ENCODE data around the gene TMEM175.

The TMEM175 gene

DNA sequence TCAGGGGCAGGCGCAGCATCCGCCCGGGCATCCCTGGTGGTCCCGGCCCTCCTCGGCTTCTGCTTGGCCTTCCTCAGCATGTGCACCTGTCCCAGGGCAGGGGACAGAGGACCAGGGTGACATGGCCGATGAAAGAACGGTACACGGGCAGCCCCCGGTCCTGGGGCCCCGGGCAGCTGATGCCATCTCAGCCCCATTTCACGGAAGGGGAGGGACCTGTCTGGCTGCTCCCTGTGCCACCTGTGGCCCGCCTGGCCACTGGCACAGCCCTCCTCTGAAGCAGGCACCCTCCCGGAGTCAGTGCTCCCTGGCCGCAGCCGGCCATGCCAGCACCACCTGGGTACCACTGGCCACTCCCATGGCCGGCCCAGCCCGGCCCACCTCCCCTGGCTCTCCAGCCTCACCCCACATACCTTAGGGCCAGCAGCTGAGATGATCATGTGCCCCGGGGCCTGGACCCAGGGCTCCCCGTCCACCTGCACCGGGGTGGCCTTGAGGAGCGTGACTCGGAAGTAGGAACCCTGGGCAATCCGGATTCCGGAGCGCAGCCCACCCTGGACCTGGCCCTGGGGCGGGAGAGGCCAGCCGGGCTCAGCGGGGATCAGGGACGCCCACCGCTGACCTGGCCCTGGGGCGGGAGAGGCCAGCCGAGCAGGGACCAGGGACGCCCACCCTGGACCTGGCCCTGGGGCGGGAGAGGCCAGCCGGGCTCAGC, 28.5 kb downstream of the TMEM175 start:
- no peak for DNase-seq

DNA sequence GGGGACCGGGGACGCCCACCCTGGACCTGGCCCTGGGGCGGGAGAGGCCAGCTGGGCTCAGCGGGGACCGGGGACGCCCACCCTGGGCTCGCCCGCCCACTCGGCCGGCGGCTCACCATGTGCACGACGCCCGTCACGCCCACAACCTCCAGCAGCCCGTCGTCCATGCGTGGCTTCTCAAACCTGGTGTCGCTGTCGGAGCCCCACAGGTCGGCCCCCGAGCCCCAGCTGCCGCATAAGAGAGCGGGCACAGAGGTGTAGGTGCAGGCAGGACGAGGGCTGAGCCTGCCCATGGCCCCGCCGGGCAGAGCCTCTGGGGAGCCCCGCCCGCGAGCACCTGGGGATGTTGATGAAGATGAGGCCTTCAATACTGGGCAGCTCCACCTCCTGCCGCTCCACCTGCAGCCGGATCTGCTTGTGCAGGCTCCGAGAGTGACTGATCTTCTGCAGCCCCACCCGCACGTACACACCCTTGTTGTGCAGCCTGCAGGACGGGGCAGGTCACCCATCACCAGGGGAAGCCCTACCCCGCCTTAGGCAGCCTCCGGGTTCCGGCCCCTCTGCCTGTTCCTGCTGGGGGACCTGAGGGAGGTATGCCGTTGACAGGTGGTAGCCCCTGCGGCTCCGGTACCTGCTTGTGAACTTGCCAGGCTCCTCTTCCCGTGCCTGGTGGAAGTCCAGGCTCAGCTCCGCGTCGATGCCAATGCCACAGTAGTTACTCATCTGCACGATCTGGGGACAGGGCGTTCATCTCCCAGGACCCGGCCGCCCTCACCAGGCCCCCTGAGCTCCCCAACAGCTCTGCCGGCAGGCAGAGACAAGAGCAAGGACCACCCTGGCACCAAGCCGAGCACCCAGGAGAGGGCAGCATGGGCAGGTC, 29.3 kb downstream of the TMEM175 start:
- DNase-seq, result no peak

DNA sequence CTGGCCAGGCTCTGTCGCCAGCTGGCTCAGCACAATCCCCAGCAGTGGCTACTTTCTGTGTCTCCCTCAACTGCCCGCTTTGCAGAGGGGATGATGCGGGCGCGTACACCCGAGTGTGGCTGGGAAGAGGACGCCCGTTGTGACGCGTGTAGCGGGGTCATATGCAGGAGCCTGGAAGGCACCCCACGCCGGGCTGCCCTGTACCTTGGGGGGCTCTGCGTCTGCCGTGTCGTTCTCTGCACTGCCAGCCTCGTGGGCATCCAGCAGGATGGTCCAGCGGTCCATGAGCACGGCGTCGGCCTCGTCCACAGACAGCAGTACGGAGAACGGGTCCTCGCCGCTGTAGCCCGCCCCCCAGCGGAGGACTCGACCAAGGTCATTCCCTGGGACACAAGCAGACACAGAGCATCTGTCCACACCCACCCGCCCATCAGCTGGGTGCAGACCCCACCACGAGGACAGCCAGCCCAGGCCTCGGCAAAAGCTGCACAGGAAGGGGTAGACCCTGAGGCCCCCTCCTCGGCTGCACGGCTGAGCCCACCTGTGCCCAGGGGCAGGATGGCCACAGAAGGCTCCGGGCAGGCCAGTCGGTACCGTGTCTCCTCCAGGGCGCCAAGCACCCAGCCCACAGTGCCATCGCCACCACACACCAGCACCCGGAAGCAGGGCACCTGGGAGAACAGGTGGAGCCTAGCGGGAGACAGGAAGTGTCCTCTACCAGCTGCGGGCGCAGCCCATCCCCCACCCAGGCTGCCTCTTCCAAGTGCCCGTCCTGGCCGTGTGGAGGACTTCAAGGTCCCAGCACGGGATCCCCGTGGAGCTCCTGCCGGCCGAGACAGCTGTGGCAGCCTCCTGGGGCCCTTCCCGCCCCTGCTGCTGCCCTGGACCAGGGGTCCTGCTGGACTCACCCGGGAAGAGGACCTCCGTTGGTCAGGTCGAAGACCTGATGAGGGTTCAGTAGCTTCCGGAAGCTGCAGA, 30.3 kb downstream of the TMEM175 start:
- DNase-seq, result no peak

DNA sequence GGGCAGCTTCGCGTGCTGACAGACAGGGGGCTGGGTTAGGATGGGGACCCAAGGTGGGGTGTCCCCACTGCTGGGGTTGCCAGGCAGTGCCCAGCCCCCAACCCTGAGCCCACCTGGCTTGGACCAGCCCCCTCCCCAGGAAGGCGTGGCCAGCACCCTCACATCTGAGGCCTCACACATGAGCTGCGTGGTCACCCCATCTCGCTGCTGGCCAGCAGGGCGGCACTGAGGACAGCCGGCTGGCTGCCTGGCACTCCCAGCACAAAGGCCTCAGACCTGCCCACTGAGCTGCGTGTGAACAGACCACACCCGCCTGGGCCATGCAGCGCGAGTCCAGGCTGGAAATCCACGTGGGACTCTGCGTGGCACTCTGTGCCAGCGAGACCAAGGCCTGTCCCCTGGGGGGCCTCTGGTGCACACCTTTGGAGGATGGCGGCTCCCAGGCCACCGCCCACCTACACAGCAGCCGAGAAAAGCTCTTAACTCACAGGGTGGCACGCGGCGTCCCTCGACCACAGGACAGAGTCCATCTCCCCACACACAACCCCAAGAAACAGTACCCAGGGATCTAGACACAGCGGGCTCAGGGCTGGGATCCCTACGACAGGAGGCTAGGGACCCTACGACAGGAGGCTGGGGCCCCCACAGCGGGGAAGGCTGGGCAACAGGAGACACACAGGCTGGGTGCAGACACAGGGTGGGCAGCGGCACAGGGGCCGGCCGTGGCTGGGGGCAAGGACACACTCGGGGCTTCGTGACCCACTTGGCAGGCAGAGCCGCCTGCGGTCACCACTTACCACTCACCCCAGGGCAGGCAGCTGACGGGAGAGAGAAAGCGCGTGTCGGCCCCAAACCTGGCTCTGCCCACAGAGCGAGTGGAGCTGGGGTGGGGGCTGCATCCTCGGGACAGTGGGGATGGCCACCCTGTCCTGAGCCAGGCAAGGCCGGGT, 31.3 kb downstream of the TMEM175 start:
- DNase-seq, result no peak

DNA sequence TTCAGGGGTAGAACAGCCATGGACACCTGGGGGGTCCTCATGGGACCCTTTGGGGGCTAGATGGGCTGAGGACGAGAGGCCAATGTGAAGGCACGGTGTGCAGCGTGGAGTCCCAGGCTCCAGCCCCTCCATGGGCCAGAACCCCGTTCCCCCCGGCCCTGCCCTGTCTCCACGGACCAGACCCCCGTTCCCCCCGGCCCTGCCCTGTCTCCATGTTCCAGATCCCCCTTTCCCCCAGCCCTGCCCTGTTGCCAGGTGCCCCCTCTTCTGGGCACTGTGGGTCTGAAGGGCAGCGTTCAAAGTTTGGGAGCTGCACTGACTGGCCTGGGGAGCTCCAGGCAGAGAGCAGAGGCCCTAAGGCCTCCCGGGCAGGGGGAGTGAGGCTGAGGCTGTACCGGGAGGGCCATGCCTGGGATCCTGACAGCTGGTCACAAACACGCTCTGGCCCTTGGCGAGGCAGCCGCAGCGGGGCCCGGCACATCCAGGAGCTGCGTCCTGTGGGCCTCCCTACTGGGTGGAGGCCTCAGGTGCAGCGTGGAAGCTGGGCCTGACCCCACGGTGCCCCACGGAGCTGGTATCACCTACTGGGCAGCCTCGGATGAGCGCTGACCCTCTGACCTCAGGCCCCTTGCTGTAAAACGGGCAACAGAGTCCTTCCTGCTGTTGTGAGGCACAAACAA, 32.2 kb downstream of the TMEM175 start:
- DNase-seq, result no peak

DNA sequence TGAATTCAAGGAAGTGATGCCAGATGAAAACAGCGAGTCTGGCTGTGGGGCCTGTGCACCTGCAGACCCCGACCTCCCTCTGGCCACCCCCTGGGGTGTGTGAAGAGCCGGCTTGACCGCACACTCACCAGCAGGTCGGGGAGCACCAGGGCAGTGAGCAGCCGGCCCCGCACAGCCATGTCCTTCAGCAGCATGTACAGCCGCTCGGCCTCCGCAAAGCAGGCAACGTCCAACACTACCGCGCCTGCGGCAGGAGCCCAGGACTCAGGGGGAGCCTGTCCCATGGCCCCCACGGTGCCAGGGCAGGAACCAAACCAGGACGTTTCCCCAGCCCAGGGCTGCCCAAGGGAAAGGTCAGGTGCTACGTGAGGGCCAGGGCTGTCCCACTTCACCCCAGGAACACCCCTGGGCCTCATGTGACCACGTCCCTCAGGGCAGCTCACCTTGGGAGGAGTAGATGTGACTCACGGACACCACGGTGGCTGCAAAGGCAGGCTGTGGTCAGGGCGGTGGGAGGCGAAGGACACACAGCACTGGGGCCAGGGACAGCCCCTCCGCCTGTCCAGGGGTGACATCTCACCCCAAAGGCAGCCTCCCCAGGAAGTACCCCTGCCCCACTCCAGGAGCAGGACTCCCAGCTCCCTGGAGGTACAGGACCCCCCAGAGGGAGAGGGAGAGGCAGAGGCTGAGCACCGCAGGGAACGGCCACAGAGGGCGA, 32.9 kb downstream of the TMEM175 start:
- no peak for DNase-seq

DNA sequence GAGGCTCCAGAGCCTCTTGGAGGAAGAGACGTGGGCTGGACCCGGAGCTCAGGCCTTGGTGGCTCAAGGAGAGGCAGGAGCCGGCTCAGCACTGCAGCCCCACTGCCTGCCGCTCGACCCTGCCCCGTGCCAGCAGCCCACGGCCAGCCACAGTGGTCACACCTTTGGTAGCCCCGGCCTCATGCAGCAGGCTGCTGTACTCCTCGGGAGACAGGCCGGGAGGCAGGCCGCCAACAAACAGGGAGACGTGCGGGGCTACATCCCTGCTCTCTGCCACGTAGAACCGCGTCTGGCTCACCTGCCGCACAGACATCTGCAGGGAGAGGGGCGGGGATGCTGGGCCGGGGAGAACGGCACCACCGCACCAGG, 33.5 kb downstream of the TMEM175 start:
- DNase-seq, result no peak

DNA sequence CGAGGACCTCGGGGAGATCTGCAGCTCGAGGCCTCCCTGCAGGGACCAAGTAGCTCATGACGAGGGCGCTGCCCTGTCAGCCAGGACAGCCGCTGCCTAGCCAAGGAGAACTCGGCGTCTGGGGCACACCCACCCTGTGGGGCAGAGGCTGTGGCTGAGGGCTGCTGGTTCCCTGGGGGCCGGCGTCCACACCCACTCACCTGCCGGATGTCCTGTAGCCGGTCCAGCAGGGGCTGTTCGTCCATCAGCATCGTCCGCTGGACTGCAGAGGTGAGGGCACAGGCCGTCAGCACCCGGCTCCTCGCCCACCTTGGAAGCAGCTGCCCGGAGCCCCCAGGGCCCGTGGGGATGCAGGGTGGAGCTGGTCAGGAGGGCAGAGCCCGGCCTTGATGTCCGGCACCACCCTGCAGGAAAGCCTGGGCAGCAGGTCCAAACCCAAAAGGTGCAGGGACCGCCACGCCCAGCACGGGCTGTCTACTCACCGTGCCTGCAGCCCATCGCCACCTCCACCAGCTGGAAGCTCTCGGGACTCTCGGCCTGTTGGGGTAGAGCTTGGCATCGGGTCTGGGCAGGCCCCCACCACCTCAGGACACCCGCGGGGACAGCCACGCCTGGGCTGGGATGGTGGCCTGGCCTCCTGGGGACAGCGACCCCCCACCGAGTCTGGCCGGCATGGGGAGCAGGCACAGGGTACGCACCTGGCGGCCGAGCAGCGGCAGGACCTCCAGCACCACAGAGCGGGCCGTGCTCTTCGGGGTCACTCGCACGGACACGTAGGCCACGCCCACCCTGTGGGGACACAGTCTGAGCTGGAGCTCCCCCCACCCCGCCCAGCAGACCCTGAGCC, 34.2 kb downstream of the TMEM175 start:
- DNase-seq, result no peak

DNA sequence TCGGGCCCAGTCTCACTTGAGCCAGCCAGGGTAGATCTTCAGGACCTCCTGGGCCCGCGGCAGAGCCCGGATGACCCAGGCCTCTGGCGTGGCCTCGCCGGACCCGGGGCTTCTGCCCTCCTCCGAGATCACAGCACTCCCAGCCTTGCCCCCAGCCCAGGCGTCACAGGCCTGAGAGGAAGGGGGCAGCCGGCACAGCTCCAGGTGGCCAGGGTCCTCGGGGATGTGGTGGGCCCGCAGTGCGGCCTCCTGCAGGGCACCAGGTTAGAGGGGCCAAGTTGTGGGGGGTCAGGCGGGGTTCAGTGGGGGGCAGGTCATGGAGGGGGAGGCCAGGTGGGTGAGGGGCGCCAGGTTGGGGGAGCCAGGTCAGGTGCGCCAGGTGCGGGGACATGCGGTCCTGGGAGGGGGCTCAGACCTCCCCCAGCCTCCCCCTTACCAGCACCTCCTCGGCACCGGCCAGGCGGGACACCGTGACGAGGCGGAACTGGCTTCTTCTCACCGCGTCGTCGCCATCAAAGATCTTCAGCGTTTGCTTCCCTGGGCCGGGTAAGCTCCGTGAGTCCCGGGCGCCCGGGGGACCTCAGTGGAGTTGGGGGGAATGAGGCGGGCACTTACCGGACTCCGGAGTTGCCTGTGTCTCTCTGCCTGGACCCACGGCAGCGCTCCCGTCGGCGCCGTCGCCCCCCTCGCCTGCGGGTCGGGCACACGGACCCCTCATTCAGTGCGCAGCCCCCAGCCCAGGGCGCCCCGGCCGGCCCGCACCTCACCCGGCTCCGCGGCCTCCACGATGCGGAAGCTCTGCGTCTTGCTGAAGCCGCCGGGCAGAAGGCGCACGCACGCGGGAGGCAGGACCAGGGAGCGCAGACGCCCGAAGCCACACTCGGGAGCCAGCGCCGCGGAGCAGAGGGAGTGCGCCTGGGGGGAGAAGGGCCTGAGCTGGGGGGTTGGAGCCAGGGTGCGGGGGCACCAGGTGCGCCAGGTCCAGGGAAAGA, 35.1 kb downstream of the TMEM175 start:
- DNase-seq, result no peak

DNA sequence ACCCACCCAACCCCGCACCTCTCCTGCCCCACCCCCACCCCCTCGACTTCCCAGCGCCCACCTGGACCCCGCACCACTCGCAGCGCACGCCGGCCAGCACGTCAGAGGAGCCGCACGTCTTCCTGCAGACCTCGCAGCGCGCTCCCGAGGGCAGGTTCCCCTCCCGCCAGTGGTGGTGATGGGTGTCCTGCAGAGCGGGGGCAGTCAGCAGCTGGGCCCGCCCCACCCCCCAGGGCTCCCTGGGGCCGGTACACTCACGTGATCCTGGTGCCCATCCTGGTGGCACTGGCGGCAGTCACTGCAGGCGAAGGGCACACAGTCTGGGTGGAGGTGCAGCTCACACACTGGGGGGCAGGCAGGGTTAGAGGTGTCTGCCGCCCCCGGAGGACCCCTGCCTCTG, 36.0 kb downstream of the TMEM175 start:
- DNase-seq, result no peak

DNA sequence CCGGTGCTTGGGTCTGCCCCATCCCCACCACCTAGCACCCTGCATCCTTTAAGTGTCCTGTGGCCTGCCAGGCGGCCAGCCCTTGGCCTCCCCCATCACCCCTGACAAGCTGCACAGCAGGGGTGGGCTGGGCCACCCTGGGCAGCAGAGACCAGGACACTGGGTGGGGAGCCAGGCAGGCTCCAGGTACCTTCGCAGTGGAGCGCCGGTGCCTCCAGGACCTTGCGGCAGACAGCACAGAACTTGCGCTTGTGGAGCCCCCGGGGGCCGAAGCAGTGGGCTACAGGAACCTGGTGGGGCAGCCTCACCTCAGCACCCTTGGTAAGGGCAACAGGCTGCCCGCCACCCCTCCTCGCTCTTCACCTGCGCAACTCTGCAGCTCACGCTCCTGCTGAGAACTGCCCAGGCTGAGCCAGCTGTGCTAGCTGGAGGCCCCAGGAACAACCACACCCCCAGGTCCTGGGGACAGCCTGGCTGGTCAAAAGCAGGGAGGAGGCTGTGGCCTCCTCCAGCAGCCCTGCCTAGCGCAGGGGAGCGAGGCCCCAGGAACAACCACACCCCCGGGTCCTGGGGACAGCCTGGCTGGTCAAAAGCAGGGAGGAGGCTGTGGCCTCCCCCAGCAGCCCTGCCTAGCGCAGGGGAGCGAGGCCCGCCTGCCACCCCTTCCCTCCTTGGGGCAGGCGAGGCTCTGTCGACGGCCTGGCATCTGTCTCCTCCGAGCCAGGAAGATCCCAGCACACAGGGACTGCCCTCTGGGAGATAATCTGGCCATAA, 36.5 kb downstream of the TMEM175 start:
- DNase-seq, result no peak

DNA sequence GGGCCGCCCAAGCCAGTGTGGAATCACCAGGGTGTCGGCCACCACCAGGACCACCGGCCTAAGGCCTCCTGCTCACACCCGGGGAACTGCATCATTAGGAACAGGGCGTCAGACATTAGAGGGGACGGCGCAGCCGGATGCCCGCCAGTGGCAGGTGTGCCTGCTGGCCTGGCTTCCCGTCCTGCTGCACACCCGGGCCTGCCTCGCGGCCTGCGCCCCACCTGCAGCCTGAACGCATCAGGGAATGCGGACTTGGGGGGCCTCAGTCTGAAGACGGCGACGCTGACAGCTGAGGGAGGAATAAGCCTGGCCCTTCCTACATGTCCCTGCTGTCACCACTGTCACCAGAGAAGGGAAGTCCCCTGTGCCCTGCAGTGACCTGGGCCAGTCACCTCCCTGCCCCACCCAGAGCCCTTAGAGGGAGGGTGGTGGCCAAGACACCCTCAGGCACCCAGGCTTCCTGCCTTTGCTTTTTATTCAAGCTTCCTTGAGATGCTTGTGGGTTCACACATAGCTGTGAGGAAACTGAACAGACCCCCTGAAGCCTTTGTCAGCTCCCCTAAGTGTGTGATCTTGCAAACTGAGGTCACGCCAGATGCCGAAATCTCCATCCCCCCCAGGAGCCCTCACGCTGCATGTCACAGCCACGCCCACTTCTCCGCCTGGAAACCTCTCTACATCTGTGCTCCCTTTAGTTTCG, 37.9 kb downstream of the TMEM175 start:
- no peak for DNase-seq

DNA sequence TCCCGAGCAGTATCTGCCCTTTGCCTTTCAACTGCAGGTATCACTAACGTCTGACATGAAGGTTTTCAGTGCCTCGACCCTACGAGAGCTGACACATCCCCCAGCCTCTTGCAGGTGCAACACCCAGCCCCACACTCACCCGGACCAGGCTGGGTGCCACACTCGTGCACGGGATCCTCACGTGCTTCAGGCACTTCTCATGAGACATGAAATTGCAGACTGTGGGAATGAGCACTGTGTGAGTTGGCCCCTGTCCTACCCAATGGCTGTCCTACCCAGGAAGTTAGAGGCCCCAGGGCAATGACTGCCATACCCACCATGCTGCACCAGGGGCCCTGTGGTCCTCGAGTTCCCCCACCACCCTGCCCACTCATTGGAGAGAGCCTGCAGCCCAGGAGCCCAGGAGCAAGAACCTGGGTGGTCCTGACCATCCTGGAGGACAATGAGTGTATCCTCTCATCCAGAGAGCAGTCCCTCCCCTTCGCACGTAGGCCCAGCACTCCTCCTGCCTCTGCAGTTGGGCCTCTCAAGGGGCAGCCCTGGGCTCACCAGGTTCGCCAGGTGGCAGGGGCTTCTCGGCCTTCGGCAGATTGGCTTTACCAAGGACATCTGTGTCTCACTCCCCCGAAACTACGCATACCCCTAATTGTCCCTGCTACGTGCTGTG, 38.7 kb downstream of the TMEM175 start:
- DNase-seq, result no peak

DNA sequence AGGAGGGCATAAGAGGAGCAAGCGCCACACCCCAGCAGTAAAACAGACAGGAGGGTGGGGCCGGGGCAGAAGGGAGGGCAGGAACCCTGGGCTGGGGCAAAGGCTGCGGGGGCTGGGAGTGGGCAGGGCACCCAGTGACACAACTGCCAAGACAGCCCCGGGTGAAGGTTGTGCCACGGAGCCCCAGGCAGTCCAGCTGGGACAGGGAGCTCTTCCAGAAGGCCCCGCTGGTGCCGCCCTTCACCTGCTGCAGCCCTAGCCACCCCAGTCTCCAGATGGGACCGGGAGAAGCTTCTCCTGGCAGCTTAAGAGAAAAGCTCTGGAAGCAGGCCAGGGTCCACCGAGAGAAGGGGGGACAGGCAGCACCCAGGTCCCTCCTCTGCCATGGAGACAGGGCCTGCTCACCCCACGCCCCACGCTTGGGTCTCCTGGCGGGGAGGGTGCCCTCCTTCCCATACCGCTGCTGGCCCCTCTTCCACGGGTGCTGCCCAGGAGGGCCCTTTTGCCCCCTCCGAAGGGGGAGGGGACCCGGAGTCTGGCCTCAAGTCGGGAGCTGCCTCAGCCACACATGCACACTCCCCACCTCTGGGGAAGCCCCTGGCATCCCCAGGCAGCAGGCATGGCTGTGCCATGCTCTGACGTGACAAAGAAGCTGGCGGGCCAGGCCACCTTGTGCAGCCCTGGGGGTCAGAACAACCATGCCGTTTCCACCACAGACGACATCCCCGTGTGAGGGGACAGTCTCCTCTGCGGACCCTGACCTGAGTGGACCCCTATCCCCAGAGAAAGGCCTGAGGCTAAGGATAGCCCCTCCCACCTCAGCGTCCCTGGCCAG, 39.6 kb downstream of the TMEM175 start:
- DNase-seq, result no peak

DNA sequence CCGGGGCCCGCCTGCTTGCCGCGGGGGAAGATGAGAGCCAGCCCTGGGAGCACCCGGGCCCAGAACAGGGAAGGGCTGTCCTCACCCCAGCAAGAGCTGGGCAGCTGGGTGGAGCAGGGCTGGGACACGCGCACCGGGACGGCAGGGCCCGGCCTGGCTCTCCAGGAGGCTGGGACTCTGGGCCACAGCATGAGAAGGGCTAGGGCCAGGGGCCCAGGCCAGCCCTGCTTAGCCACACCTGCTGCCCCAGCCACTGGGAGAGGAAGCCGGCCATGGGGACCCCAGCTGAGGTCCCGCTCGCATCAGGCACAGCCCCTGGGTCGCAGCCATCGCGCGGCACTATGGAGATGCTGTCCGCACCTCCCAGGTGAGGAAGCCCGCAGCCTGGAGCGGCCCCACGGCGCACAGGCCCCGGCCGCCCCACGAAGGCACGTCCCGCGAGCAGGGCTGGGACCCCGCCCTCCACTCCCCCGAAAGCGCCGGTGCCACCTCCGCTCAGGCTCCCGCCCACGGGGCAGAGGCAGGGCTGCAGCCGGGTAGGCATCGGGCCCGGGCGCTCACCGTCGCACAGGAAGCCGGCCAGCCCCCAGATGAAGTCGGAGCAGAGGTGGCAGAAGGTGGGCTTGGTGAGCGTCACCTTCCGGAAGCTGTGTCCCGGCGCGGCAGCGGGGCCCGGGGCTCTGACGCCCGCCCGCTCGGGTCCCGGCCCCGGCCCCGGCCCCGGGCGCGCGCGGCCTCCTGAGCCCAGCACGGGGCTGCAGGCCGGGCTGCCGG, 40.6 kb downstream of the TMEM175 start:
- DNase-seq, result peak; percentile 46
